ENCODE data around the gene MX2. TPM values are rescaled to one million over a fixed set of nuclear protein-coding genes. Genes with fewer than 3 reads are reported as not detected.

The MX2 gene
- total RNA-seq, 1 experiment from 2014 or later: 56.7 TPM

DNA sequence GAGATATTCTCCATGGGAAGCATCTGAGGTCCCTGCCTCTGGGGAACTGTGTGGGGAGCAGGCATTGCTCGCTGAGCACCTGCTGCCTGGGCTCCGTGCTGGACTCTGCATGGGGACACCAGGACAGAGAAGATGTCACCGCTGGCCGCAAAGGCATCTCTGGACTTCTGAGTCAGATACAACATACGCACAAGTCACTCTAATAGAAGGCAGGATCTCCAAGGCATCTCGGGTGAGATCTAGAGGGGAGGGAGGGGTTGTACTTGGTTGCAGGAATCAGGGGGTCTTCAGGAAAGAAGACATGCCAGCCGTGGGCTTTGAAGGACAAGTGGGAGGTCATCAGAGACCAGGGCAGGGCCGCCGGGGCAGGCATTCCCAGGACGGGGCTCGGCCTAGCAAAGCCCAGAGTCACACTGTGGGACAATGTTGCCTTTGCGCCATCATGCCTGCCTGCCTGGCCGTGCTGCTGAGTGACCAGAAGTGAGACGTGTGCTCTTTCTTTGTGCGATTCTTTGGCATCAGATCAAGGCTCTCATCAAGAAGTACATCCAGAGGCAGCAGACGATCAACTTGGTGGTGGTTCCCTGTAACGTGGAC is 28.3 kb downstream of the MX2 start:
- Histone ChIP-seq H3K36me3 (ENCODE audit: control insufficient read depth, insufficient read depth, low read length) (no peaks in the 10 kb centered on the region), H3K9me3 (ENCODE audit: control insufficient read depth, insufficient read depth, low read depth, low read length) (no peaks in the 10 kb centered on the region), H3K4me1 (ENCODE audit: control insufficient read depth, insufficient read depth, low read length) (no peaks in the 10 kb centered on the region), H3K27me3 (ENCODE audit: control insufficient read depth, insufficient read depth, low read length) (no peaks in the 10 kb centered on the region), H3K4me3 (ENCODE audit: low read depth in 2 of 2, low read length in 2 of 2) (no peak overlapping the region), H3K27ac (ENCODE audit: low read length) (no peak overlapping the region)
- DNase-seq (ENCODE audit: low read depth, low spot score) (no peak), ATAC-seq (no peak)
- intact Hi-C loops (cut with micrococcal nuclease; ENCODE audit: unreplicated experiment): no loop called here
- in situ Hi-C loops (cut with HindIII; ENCODE audit: low pct_unique_long_range_greater_than_20kb, low sequenced_read_pairs): no loop called here
- TF ChIP-seq TCF7L2 (IDR thresholded peaks at IDR 0.05; ENCODE audit: low read depth, low read length) (no peak), POLR2AphosphoS5 (IDR thresholded peaks at IDR 0.05; ENCODE audit: low read depth, low read length) (no peak)
- TF ChIP-seq, protein P1, sequence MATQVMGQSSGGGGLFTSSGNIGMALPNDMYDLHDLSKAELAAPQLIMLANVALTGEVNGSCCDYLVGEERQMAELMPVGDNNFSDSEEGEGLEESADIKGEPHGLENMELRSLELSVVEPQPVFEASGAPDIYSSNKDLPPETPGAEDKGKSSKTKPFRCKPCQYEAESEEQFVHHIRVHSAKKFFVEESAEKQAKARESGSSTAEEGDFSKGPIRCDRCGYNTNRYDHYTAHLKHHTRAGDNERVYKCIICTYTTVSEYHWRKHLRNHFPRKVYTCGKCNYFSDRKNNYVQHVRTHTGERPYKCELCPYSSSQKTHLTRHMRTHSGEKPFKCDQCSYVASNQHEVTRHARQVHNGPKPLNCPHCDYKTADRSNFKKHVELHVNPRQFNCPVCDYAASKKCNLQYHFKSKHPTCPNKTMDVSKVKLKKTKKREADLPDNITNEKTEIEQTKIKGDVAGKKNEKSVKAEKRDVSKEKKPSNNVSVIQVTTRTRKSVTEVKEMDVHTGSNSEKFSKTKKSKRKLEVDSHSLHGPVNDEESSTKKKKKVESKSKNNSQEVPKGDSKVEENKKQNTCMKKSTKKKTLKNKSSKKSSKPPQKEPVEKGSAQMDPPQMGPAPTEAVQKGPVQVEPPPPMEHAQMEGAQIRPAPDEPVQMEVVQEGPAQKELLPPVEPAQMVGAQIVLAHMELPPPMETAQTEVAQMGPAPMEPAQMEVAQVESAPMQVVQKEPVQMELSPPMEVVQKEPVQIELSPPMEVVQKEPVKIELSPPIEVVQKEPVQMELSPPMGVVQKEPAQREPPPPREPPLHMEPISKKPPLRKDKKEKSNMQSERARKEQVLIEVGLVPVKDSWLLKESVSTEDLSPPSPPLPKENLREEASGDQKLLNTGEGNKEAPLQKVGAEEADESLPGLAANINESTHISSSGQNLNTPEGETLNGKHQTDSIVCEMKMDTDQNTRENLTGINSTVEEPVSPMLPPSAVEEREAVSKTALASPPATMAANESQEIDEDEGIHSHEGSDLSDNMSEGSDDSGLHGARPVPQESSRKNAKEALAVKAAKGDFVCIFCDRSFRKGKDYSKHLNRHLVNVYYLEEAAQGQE (IDR thresholded peaks at IDR 0.05; ENCODE audit: insufficient read depth in 1 of 2, low read depth in 2 of 2, low read length in 1 of 2): no peak
- ChIA-PET POLR2A (no interaction called here), CTCF (no interaction called here)
- no TSS peak for BruUV-seq (replicated peaks)

DNA sequence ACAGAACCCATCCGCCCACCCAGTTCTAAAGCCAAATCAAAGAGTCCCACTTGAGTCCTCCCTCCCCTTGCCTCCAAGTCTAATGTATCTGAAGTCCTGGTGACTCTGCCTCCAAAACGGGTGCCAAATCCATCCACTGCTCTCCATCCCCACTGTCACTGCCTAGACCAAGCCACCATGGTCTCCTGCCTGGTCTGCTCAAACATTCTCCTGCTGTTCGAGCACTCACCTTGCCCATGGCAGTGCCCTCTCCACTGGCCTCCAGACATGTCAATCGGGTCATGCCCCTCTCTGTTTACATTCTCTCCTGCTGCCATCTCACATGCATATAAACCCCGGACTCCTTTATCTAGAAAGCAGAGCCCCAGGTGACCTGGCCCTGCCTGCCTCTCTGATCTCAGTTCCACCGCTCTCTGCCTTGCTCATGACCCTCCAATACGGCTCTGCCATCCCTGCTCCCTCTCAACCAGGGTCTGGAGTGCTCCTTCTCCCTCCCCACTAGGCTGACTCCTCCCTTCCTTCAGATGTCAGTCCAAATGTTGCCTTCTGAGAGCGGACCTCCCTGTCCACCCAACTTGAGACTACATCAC is 32.1 kb downstream of the MX2 start:
- intact Hi-C loops (cut with micrococcal nuclease; ENCODE audit: unreplicated experiment): no loop called here

More for the DNA sequence above, 32.1 kb downstream of the MX2 start:
- Histone ChIP-seq H3K27ac (ENCODE audit: low read length) (no peak overlapping the region), H3K27me3 (ENCODE audit: control insufficient read depth, insufficient read depth, low read length) (no peaks in the 10 kb centered on the region), H3K36me3 (ENCODE audit: control insufficient read depth, insufficient read depth, low read length) (no peaks in the 10 kb centered on the region; the same call in 1 of the 2 replicates), H3K9me3 (ENCODE audit: control insufficient read depth, insufficient read depth, low read depth, low read length) (no peaks in the 10 kb centered on the region), H3K4me1 (ENCODE audit: control insufficient read depth, insufficient read depth, low read length) (no peaks in the 10 kb centered on the region), H3K4me3 (ENCODE audit: low read depth in 2 of 2, low read length in 2 of 2) (no peak overlapping the region)
- POLR2A ChIA-PET: no interaction called here
- no peak for DNase-seq (ENCODE audit: low read depth, low spot score)
- in situ Hi-C loops (cut with HindIII; ENCODE audit: low pct_unique_long_range_greater_than_20kb, low sequenced_read_pairs): no loop called here
- BruUV-seq (replicated peaks): no TSS peak
- no peak for ATAC-seq
- CTCF ChIA-PET: no interaction called here
- TF ChIP-seq, protein P1 (IDR thresholded peaks at IDR 0.05; ENCODE audit: insufficient read depth in 1 of 2, low read depth in 2 of 2, low read length in 1 of 2): no peak
- TF ChIP-seq TCF7L2 (IDR thresholded peaks at IDR 0.05; ENCODE audit: low read depth, low read length): no peak
